Esophagus squamous epithelium (tissue), 5 donors: ENCODE results near the gene CACNA1D. TPM values are rescaled to one million over a fixed set of nuclear protein-coding genes. Genes with fewer than 3 reads are reported as not detected.

ENCODE experiments used
- DNase-seq: peaks from one replicate; lab custom pipeline; 2025; lab: John Stamatoyannopoulos, UW
- H3K27ac ChIP-seq, 4 donors: fragments of 200-600 bp; sonication (generic); one replicate each; pipeline ENCODE4 v1.5.1; 2016 to 2019; ENCODE audit warnings: mild to moderate bottlenecking in 1 of 4
- H3K27me3 ChIP-seq, 4 donors: fragments of 200-600 bp; sonication (generic); 1 replicate in 3 of 4; 2 replicates in 1 of 4; pipeline versions ENCODE4 v1.5.1 to v1.6.0; 2017 to 2021; ENCODE audit warnings: antibody characterized with exemption in 1 of 4
- H3K36me3 ChIP-seq, 3 donors: fragments of 200-600 bp; sonication (generic); one replicate each; pipeline ENCODE4 v1.5.1; 2016 to 2019
- H3K4me1 ChIP-seq, 3 donors: fragments of 200-600 bp; sonication (generic); one replicate each; pipeline ENCODE4 v1.5.1; 2017 to 2019
- H3K4me3 ChIP-seq, 4 donors: fragments of 200-600 bp; sonication (generic); 1 replicate in 3 of 4; 2 replicates in 1 of 4; pipeline ENCODE4 v1.5.1; 2016 to 2019; ENCODE audit warnings: mild to moderate bottlenecking in 2 of 4, moderate library complexity in 1 of 4
- H3K9me3 ChIP-seq, 3 donors: fragments of 200-600 bp; sonication (generic); one replicate each; pipeline ENCODE4 v1.5.1; 2016 to 2019
- CTCF ChIP-seq, 6 experiments: fragments of 450-650 bp in 4 of 6; fragments of 200-600 bp in 2 of 6; sonication (generic) in 2 of 6; IDR thresholded peaks; one replicate each; pipeline ENCODE4 v1.5.1; 2016 to 2019; ENCODE audit warnings: antibody characterized with exemption in 6 of 6, mild to moderate bottlenecking in 4 of 6, moderate library complexity in 4 of 6
- POLR2A ChIP-seq, 4 donors: fragments of 450-650 bp; IDR thresholded peaks; one replicate each; pipeline ENCODE4 v1.6.1; 2017; ENCODE audit warnings: antibody characterized with exemption in 4 of 4, mild to moderate bottlenecking in 4 of 4, moderate library complexity in 3 of 4
- WGBS, 2 donors: methylation state at CpG; one replicate each; pipeline ENCODE4 v1.1.5; 2018; 5-methylcytosine and 5-hydroxymethylcytosine counted together
- intact Hi-C: fragments of 100-400 bp; cut with DNase I; formaldehyde crosslinking; loops from one replicate; pipeline ENCODE4 v1.15.0; 2022
- total RNA-seq, 4 donors: library from RNA; depleted of rRNA; stranded (reverse); fragments of >200 nt; gene quantifications; one replicate each; pipeline ENCODE4 v1.1.0, GENCODE V29; 2016
- donor health status: DM: yes; HTN: yes; CAD: no.

The CACNA1D gene
- total RNA-seq, 4 donors from 2014 or later, result 0.56 to 4.5 (median 3.1) TPM

- Histone ChIP-seq H3K36me3 (no peaks in the 10 kb centered on the region), H3K9me3 (no peaks in the 10 kb centered on the region), H3K4me1 (no peaks in the 10 kb centered on the region), H3K27me3 (peaks cover 0 to 15% (median 0%) of the 10 kb centered on the region in 4 donors), H3K27ac (no peak overlapping the region), H3K4me3 (no peak overlapping the region)
- intact Hi-C loops, result no loop called here
- WGBS, 2 donors, result 71 to 80% methylated on average over 4 to 5 of the region's 5 CpGs
- no peak for DNase-seq
- no peak for TF ChIP-seq POLR2A (IDR thresholded peaks at IDR 0.05)
- TF ChIP-seq CTCF (IDR thresholded peaks at IDR 0.05), result no peak
Observed at GRCh38 chr3:53788038-53788437, 293.6 kb downstream of the CACNA1D start.

GRCh38 chr3:53789459-53789858, 295.0 kb downstream of the CACNA1D start:
- Histone ChIP-seq H3K27ac (no peak overlapping the region), H3K27me3 (peaks cover 0 to 15% (median 0%) of the 10 kb centered on the region in 4 donors), H3K4me3 (no peak overlapping the region), H3K4me1 (peaks cover 0 to under 1% (median 0%) of the 10 kb centered on the region in 3 donors), H3K36me3 (no peaks in the 10 kb centered on the region), H3K9me3 (no peaks in the 10 kb centered on the region)
- WGBS, 2 donors, result 85 to 90% methylated on average over 13 of the region's 16 CpGs
- intact Hi-C loops, result no loop called here
- TF ChIP-seq CTCF (IDR thresholded peaks at IDR 0.05), result no peak
- no peak for TF ChIP-seq POLR2A (IDR thresholded peaks at IDR 0.05)
- no peak for DNase-seq

- Histone ChIP-seq H3K4me1 (peaks cover 0 to 9% (median 0%) of the 10 kb centered on the region in 3 donors), H3K27ac (no peak overlapping the region), H3K36me3 (no peaks in the 10 kb centered on the region), H3K9me3 (no peaks in the 10 kb centered on the region), H3K4me3 (no peak overlapping the region), H3K27me3 (peaks cover 0 to 15% (median 0%) of the 10 kb centered on the region in 4 donors)
- WGBS, 2 donors, result 85% methylated on average over 5 of the region's 5 CpGs
- intact Hi-C loops, result no loop called here
- TF ChIP-seq CTCF (IDR thresholded peaks at IDR 0.05) (no peak), POLR2A (IDR thresholded peaks at IDR 0.05) (no peak)
- no peak for DNase-seq
Observed at GRCh38 chr3:53790470-53790869, 296.1 kb downstream of the CACNA1D start.

- DNase-seq, result no peak
- Histone ChIP-seq H3K9me3 (no peaks in the 10 kb centered on the region), H3K27ac (no peak overlapping the region), H3K4me1 (peaks cover 0 to 18% (median 0%) of the 10 kb centered on the region in 3 donors), H3K4me3 (no peak overlapping the region), H3K36me3 (no peaks in the 10 kb centered on the region), H3K27me3 (peaks cover 0 to 15% (median 0%) of the 10 kb centered on the region in 4 donors)
- no peak for TF ChIP-seq CTCF (IDR thresholded peaks at IDR 0.05)
- no peak for TF ChIP-seq POLR2A (IDR thresholded peaks at IDR 0.05)
- intact Hi-C loops, result no loop called here
- WGBS, 2 donors, result 73 to 81% methylated on average over 6 to 7 of the region's 7 CpGs
Observed at GRCh38 chr3:53791317-53791716, 296.9 kb downstream of the CACNA1D start.

GRCh38 chr3:53792866-53793265, 298.5 kb downstream of the CACNA1D start:
- Histone ChIP-seq H3K9me3 (no peaks in the 10 kb centered on the region), H3K27me3 (peaks cover 0 to 9% (median 0%) of the 10 kb centered on the region in 4 donors), H3K4me1 (peaks cover 0 to 23% (median 0%) of the 10 kb centered on the region in 3 donors), H3K27ac (no peak overlapping the region), H3K4me3 (no peak overlapping the region), H3K36me3 (no peaks in the 10 kb centered on the region)
- no peak for DNase-seq
- intact Hi-C loops, result no loop called here
- 83 to 92% methylated on average over 2 of the region's 3 CpGs for WGBS, 2 donors
- TF ChIP-seq POLR2A (IDR thresholded peaks at IDR 0.05), result no peak
- TF ChIP-seq CTCF (IDR thresholded peaks at IDR 0.05), result no peak
